ENCODE data around the gene RADIL. TPM values are rescaled to one million over a fixed set of nuclear protein-coding genes. Genes with fewer than 3 reads are reported as not detected.
A peak's percentile ranks its signal among the peaks of the same experiment; 100 is the strongest.

The RADIL gene
- total RNA-seq, 1 donor from 2014 or later: 2.4 TPM

GRCh38 chr7:4762121-4763055, 121.1 kb downstream of the RADIL start:
- no peaks in the 10 kb centered on the region for H3K9me3 Mint-ChIP-seq (ENCODE audit: unreplicated experiment)
- H3K27me3 Mint-ChIP-seq (ENCODE audit: unreplicated experiment): peaks cover 21% of the 10 kb centered on the region
- H3K4me3 Mint-ChIP-seq (ENCODE audit: unreplicated experiment): peak overlapping the region; percentile 80
- no peak overlapping the region for H3K27ac Mint-ChIP-seq (ENCODE audit: unreplicated experiment)
- peaks cover 33% of the 10 kb centered on the region for H3K36me3 Mint-ChIP-seq (ENCODE audit: low read depth, unreplicated experiment)
- peaks cover 4% of the 10 kb centered on the region for H3K4me1 Mint-ChIP-seq (ENCODE audit: unreplicated experiment)
- no peak for DNase-seq (ENCODE audit: low spot score)
- TF ChIP-seq, protein P1, sequence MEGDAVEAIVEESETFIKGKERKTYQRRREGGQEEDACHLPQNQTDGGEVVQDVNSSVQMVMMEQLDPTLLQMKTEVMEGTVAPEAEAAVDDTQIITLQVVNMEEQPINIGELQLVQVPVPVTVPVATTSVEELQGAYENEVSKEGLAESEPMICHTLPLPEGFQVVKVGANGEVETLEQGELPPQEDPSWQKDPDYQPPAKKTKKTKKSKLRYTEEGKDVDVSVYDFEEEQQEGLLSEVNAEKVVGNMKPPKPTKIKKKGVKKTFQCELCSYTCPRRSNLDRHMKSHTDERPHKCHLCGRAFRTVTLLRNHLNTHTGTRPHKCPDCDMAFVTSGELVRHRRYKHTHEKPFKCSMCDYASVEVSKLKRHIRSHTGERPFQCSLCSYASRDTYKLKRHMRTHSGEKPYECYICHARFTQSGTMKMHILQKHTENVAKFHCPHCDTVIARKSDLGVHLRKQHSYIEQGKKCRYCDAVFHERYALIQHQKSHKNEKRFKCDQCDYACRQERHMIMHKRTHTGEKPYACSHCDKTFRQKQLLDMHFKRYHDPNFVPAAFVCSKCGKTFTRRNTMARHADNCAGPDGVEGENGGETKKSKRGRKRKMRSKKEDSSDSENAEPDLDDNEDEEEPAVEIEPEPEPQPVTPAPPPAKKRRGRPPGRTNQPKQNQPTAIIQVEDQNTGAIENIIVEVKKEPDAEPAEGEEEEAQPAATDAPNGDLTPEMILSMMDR (IDR thresholded peaks at IDR 0.05; ENCODE audit: unreplicated experiment): no peak

DNA sequence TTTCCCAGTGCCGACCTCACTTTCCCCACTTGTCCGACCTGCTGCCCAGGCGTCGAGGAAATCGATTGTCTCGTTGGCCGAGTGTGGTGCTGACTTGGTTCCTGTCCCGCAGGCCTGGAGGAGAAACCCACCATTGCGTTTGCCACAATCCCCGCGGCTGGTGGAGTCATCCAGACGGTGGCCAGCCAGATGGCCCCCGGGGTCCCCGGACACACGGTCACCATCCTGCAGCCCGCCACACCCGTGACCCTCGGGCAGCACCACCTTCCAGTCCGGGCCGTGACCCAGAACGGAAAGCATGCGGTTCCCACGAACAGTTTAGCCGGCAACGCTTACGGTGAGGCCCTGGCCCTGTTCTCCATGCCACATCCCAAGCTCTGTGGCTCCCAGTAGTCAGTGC, 122.6 kb downstream of the RADIL start:
- no peak overlapping the region for H3K4me3 Mint-ChIP-seq (ENCODE audit: unreplicated experiment)
- TF ChIP-seq, protein P1 (IDR thresholded peaks at IDR 0.05; ENCODE audit: unreplicated experiment): no peak
- peaks cover 28% of the 10 kb centered on the region for H3K36me3 Mint-ChIP-seq (ENCODE audit: low read depth, unreplicated experiment)
- H3K27me3 Mint-ChIP-seq (ENCODE audit: unreplicated experiment): peaks cover 15% of the 10 kb centered on the region
- no peak overlapping the region for H3K27ac Mint-ChIP-seq (ENCODE audit: unreplicated experiment)
- peaks cover 4% of the 10 kb centered on the region for H3K4me1 Mint-ChIP-seq (ENCODE audit: unreplicated experiment)
- DNase-seq (ENCODE audit: low spot score): no peak
- no peaks in the 10 kb centered on the region for H3K9me3 Mint-ChIP-seq (ENCODE audit: unreplicated experiment)

DNA sequence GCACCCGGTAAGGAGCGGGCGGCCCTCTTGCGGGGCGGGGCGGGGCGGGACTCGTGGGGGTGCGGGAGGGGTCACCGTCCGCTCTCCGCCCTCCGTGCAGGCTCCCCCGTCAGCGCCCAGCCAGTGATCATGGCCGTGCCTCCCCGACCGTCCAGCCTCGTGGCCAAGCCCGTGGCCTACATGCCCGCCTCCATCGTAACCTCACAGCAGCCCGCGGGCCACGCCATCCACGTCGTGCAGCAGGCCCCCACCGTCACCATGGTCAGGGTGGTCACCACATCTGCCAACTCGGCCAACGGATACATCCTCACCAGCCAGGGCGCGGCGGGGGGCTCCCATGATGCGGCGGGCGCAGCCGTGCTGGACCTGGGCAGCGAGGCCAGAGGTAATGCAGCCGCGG, 124.3 kb downstream of the RADIL start:
- H3K36me3 Mint-ChIP-seq (ENCODE audit: low read depth, unreplicated experiment): peaks cover 32% of the 10 kb centered on the region
- no peak overlapping the region for H3K27ac Mint-ChIP-seq (ENCODE audit: unreplicated experiment)
- H3K9me3 Mint-ChIP-seq (ENCODE audit: unreplicated experiment): no peaks in the 10 kb centered on the region
- peaks cover 4% of the 10 kb centered on the region for H3K4me1 Mint-ChIP-seq (ENCODE audit: unreplicated experiment)
- DNase-seq (ENCODE audit: low spot score): no peak
- TF ChIP-seq, protein P1 (IDR thresholded peaks at IDR 0.05; ENCODE audit: unreplicated experiment): no peak
- H3K27me3 Mint-ChIP-seq (ENCODE audit: unreplicated experiment): peaks cover 10% of the 10 kb centered on the region
- no peak overlapping the region for H3K4me3 Mint-ChIP-seq (ENCODE audit: unreplicated experiment)

DNA sequence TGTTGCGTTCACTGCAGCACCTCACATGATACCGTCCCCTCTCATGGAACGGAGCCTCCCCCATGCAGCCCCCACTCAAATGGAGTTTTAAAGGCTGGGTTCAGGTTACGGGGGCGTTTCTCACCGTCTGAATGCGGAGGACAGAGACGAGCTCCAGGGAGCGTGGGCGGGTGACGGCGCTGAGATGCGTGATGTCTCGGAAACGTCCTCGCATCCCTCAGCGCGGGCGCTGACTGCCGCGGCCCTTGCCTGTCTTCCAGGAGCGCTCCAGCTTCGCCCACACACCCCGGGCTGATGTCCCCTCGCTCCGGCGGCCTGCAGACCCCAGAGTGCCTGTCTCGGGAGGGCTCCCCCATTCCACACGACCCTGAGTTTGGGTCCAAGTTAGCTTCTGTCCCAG, 124.7 kb downstream of the RADIL start:
- H3K36me3 Mint-ChIP-seq (ENCODE audit: low read depth, unreplicated experiment): peaks cover 32% of the 10 kb centered on the region
- H3K27ac Mint-ChIP-seq (ENCODE audit: unreplicated experiment): no peak overlapping the region
- no peaks in the 10 kb centered on the region for H3K9me3 Mint-ChIP-seq (ENCODE audit: unreplicated experiment)
- H3K4me3 Mint-ChIP-seq (ENCODE audit: unreplicated experiment): no peak overlapping the region
- DNase-seq (ENCODE audit: low spot score): no peak
- H3K27me3 Mint-ChIP-seq (ENCODE audit: unreplicated experiment): peaks cover 9% of the 10 kb centered on the region
- TF ChIP-seq, protein P1 (IDR thresholded peaks at IDR 0.05; ENCODE audit: unreplicated experiment): no peak
- peaks cover 4% of the 10 kb centered on the region for H3K4me1 Mint-ChIP-seq (ENCODE audit: unreplicated experiment)

DNA sequence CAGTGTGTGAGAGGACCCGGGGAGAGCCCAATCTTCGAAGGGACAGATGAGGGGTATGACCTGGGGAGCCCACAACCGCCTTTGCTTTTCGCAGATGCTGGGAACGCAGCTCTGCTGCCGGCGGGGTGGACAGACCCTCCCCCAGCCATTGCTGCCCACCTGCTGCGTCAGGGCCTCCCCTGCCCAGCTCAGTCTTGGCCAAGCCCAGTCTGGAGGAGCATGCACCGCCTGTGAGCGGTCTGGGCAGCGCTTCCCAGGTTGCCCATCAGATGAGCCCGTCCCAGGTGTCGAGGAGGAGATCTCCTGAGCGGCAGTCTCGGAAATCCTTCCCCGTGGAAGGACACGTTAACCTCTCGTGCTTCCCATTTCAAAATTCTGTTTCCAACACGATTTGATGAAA, 125.4 kb downstream of the RADIL start:
- H3K4me3 Mint-ChIP-seq (ENCODE audit: unreplicated experiment): peak overlapping the region; percentile 47
- H3K27ac Mint-ChIP-seq (ENCODE audit: unreplicated experiment): no peak overlapping the region
- DNase-seq (ENCODE audit: low spot score): no peak
- peaks cover 32% of the 10 kb centered on the region for H3K36me3 Mint-ChIP-seq (ENCODE audit: low read depth, unreplicated experiment)
- peaks cover 8% of the 10 kb centered on the region for H3K4me1 Mint-ChIP-seq (ENCODE audit: unreplicated experiment)
- H3K9me3 Mint-ChIP-seq (ENCODE audit: unreplicated experiment): no peaks in the 10 kb centered on the region
- TF ChIP-seq, protein P1 (IDR thresholded peaks at IDR 0.05; ENCODE audit: unreplicated experiment): no peak
- H3K27me3 Mint-ChIP-seq (ENCODE audit: unreplicated experiment): peaks cover 9% of the 10 kb centered on the region
